Transverse colon (tissue), 4 donors: ENCODE measurements around the gene XCR1.

ENCODE experiments used
- CTCF ChIP-seq, 5 experiments: fragments of 200-600 bp in 3 of 5; fragments of 450-650 bp in 2 of 5; sonication (generic) in 3 of 5; IDR thresholded peaks; 1 replicate in 2 of 5; 2 replicates in 3 of 5; pipeline ENCODE4 v1.5.1; 2016 to 2017; ENCODE audit warnings: antibody characterized with exemption in 5 of 5, inconsistent platforms in 3 of 5, mild to moderate bottlenecking in 2 of 5, moderate library complexity in 1 of 5
- POLR2A ChIP-seq: fragments of 450-650 bp; IDR thresholded peaks from one replicate; pipeline ENCODE4 v1.6.1; 2016; ENCODE audit warnings: antibody characterized with exemption, mild to moderate bottlenecking, moderate library complexity
- POLR2AphosphoS5 ChIP-seq, 3 donors: sonication (generic); formaldehyde crosslinking; IDR thresholded peaks; one replicate each; pipeline ENCODE4 v1.6.1; 2016; ENCODE audit warnings: antibody characterized with exemption in 3 of 3

DNA sequence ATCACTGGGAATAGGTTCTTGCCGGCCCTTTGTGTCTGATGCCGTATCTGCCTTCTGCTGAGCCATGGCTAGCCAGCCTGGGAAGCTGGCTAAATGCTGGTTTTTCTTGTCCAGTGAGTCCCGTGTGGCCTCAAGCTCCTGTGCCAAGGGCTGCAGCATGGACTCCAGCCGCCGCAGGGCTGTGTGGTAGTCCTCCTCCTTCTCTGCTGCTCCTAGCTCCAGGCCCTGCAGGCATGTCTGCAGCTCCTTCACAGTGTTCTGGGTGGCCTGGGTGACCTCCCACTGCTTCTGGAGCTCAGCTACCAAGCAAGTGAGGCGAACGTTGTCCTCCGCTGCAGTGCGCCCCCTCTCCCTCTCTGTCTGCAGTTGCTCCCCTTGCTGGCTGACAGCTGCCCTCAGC, 59.1 kb downstream of the XCR1 start:
- no peak for TF ChIP-seq POLR2A
- TF ChIP-seq CTCF (IDR thresholded peaks at IDR 0.05), result no peak
- no peak for TF ChIP-seq POLR2AphosphoS5 (IDR thresholded peaks at IDR 0.05)
